Smooth muscle cell (in vitro differentiated cells): ENCODE data around the gene COG4. TPM values are rescaled to one million over a fixed set of nuclear protein-coding genes. Genes with fewer than 3 reads are reported as not detected.

Source experiments
- DNase-seq: peaks from one replicate; lab custom pipeline; 2025; ENCODE audit not compliant: unreplicated experiment; lab: John Stamatoyannopoulos, UW
- H2AFZ ChIP-seq: fragments of 200-600 bp; sonication (generic); 2 replicates; pipeline ENCODE4 v1.6.0; 2016; ENCODE audit warnings: antibody characterized with exemption, low read depth, mild to moderate bottlenecking
- H3F3A ChIP-seq: fragments of 200-600 bp; sonication (generic); 2 replicates; pipeline ENCODE4 v1.6.0; 2017; ENCODE audit warnings: antibody characterized with exemption, low read depth
- H3K27ac ChIP-seq: fragments of 200-600 bp; sonication (generic); 2 replicates; pipeline ENCODE4 v1.5.1; 2016; ENCODE audit warnings: low read depth, mild to moderate bottlenecking
- H3K27me3 ChIP-seq: fragments of 200-600 bp; sonication (generic); 2 replicates; pipeline ENCODE4 v1.6.1; 2016; ENCODE audit warnings: low read depth, mild to moderate bottlenecking
- H3K36me3 ChIP-seq: fragments of 200-600 bp; sonication (generic); 2 replicates; pipeline ENCODE4 v1.5.1; 2016; ENCODE audit warnings: low read depth
- H3K4me1 ChIP-seq: fragments of 200-600 bp; sonication (generic); 2 replicates; pipeline ENCODE4 v1.5.1; 2016; ENCODE audit warnings: low read depth
- H3K4me2 ChIP-seq: fragments of 200-600 bp; sonication (generic); 2 replicates; pipeline ENCODE4 v1.6.0; 2016; ENCODE audit warnings: mild to moderate bottlenecking
- H3K4me3 ChIP-seq: fragments of 200-600 bp; sonication (generic); 2 replicates; pipeline ENCODE4 v1.5.1; 2016; ENCODE audit warnings: mild to moderate bottlenecking
- H3K79me2 ChIP-seq: fragments of 200-600 bp; sonication (generic); 2 replicates; pipeline ENCODE4 v1.6.0; 2016; ENCODE audit warnings: low read depth, mild to moderate bottlenecking
- H3K9ac ChIP-seq: fragments of 200-600 bp; sonication (generic); 2 replicates; pipeline ENCODE4 v1.6.0; 2016; ENCODE audit warnings: low read depth
- H3K9me3 ChIP-seq: fragments of 200-600 bp; sonication (generic); replicated peaks from 2 replicates; pipeline ENCODE4 v1.5.1; 2016; ENCODE audit warnings: low read depth
- H4K20me1 ChIP-seq: fragments of 200-600 bp; sonication (generic); 2 replicates; pipeline ENCODE4 v1.6.0; 2016; ENCODE audit warnings: low read depth
- CTCF ChIP-seq: fragments of 200-600 bp; sonication (generic); IDR thresholded peaks from 2 replicates; pipeline ENCODE4 v1.5.1; 2017; ENCODE audit warnings: borderline replicate concordance, mild to moderate bottlenecking, antibody characterized with exemption; ENCODE audit not compliant: insufficient read depth, poor library complexity, severe bottlenecking
- WGBS: methylation state at CpG from one replicate; pipeline ENCODE4 v1.1.7; 2016; ENCODE audit warnings: low lambda C conversion rate; 5-methylcytosine and 5-hydroxymethylcytosine counted together
- polyA plus RNA-seq: library from polyadenylated mRNA; unstranded; fragments of >200 nt; fragmentation: Nextera tagmentation; extraction: Ambion mirVana; gene quantifications from 2 replicates; pipeline ENCODE4 v1.2.1, GENCODE V29; 2016
- small RNA-seq: library from RNA; depleted of rRNA; stranded (forward); fragments of <200 nt; gene quantifications from one replicate; pipeline ENCODE3, GENCODE V24; 2014
- total RNA-seq: library from RNA; depleted of rRNA; stranded (reverse); fragments of >200 nt; gene quantifications from 2 replicates; pipeline ENCODE4 v1.2.3, GENCODE V29; 2014

COG4 gene
- total and polyA plus RNA-seq, 2 experiments from 2014 or later, result 49.4 to 61.9 TPM

DNA sequence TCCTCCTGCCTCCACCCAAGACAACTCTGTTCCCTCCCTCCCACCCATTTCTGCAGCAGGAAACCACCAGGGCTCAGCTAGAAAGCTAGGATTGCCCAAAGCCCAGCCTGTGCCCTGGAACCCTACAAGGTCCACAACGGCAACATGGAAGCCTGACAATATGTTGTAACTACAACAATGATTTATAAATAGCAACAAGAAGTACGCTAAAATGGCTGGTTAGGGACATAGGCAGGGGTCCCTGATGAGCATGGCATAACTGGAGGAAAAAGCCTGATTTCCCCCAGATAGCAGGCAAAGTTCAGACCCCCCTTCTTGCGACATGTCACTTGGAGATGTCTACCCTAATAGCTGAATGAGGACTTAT, 91.0 kb downstream of the COG4 start:
- Histone ChIP-seq H3K4me2 (peak overlapping the region; percentile 73), H3K9ac (peak overlapping the region; percentile 3), H2AFZ (no peak overlapping the region), H3K9me3 (no peaks in the 10 kb centered on the region), H3K4me1 (peaks cover 61% of the 10 kb centered on the region), H3K36me3 (no peaks in the 10 kb centered on the region), H3K4me3 (no peak overlapping the region), H4K20me1 (peaks cover 65% of the 10 kb centered on the region), H3K79me2 (peaks cover 69% of the 10 kb centered on the region), H3K27me3 (no peaks in the 10 kb centered on the region), H3K27ac (peak overlapping the region; percentile 82), H3F3A (peaks cover 66% of the 10 kb centered on the region)
- no peak for TF ChIP-seq CTCF
- DNase-seq, result no peak
- 69% methylated on average over 3 of the region's 3 CpGs for WGBS

DNA sequence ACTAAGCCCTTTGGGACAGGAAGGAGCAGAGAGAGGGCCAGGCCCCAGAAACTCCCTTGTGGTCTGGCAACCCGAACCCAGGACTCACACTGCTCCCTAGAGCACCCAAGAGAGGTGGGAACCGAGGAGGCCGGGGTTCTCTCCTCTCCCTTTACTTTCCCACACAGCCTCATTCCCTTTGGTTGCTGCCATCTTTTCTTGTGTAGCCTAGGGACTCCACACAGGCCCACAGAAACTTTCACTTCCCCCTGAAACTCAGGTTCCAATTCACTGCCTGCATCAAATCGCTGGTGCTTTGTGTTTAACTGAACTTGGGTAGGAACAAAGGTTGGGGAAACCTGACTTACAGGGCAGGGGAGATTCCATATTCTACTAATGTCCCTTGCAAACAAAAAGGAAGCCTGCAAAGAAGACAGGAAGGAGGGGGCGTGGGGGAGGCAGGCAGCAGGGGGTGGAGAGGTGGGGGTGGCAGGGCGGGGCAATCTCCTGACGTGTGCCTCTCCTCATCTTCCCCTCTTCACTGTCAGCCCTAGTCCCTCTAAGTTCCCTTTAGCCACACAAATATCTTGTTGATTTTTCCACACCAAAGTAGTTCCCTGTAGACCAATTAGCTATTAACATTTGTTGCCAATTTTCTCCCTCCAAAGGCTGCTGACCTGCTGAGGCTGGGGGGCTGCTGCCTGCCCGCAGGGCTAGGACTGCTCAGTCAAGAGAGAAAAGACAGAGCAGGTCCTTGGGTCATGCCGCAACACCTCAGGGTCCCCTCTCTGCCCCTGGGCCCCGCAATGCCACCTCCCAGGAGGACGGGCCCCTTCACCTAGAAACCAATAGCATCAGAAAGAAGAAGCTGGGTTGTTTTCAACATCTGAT, 92.5 kb downstream of the COG4 start:
- Histone ChIP-seq H3K4me1 (peaks cover 49% of the 10 kb centered on the region), H3K27me3 (no peaks in the 10 kb centered on the region), H3K27ac (peak overlapping the region; percentile 94), H3F3A (peaks cover 55% of the 10 kb centered on the region), H2AFZ (no peak overlapping the region), H3K4me3 (no peak overlapping the region), H3K79me2 (peaks cover 76% of the 10 kb centered on the region), H3K4me2 (peak overlapping the region; percentile 75), H3K9me3 (no peaks in the 10 kb centered on the region), H3K36me3 (no peaks in the 10 kb centered on the region), H4K20me1 (peaks cover 61% of the 10 kb centered on the region), H3K9ac (peak overlapping the region; percentile 16)
- TF ChIP-seq CTCF, result no peak
- no peak for DNase-seq
- 42% methylated on average over 11 of the region's 11 CpGs for WGBS

Small RNA genes lying within 50 kb of the gene (small RNA-seq; reads per million reads assigned to genes)
- gene RNU6-23P, result 0.39 reads per million, percentile 12 among the genes with 10 or more reads in this experiment
- gene RPS27P26, result not detected
- 272 reads per million, percentile 99 among the genes with 10 or more reads in this experiment for gene SNORD111
- gene SNORD111B, result 149 reads per million, percentile 99 among the genes with 10 or more reads in this experiment

Other genes starting within 250 kb of the COG4 start
- gene AARS1, start 234.0 kb downstream of the COG4 start, total RNA-seq, result 54.0 and 67.0 TPM in 2 replicates
- 90.8 and 92.4 TPM in 2 replicates for gene AARS1, start 234.0 kb downstream of the COG4 start, polyA plus RNA-seq
- gene DDX19B, start 224.4 kb downstream of the COG4 start, total RNA-seq, result 24.5 and 49.6 TPM in 2 replicates
- gene DDX19B, start 224.4 kb downstream of the COG4 start, polyA plus RNA-seq, result 31.8 and 40.9 TPM in 2 replicates
- 33.9 and 38.8 TPM in 2 replicates for gene DDX19A, start 176.7 kb downstream of the COG4 start, total RNA-seq
- 32.8 and 39.2 TPM in 2 replicates for gene DDX19A, start 176.7 kb downstream of the COG4 start, polyA plus RNA-seq
- gene ST3GAL2, start 84.5 kb downstream of the COG4 start, total RNA-seq, result 30.2 and 32.5 TPM in 2 replicates
- gene ST3GAL2, start 84.5 kb downstream of the COG4 start, polyA plus RNA-seq, result 31.6 and 42.3 TPM in 2 replicates
- 5.7 and 16.5 TPM in 2 replicates for gene FCSK, start 69.0 kb downstream of the COG4 start, total RNA-seq
- gene FCSK, start 69.0 kb downstream of the COG4 start, polyA plus RNA-seq, result 4.8 and 6.3 TPM in 2 replicates
- 98.9 and 126 TPM in 2 replicates for gene SF3B3, start 262 bp upstream of the COG4 start, total RNA-seq
- gene SF3B3, start 262 bp upstream of the COG4 start, polyA plus RNA-seq, result 129 and 137 TPM in 2 replicates
- gene IL34, start 123.0 kb upstream of the COG4 start, total RNA-seq, result not detected in 2 replicates
- gene IL34, start 123.0 kb upstream of the COG4 start, polyA plus RNA-seq, result 0.49 and 1.2 TPM in 2 replicates
- 19.5 and 27.1 TPM in 2 replicates for gene MTSS2, start 162.5 kb upstream of the COG4 start, total RNA-seq
- 4.2 and 8.7 TPM in 2 replicates for gene MTSS2, start 162.5 kb upstream of the COG4 start, polyA plus RNA-seq